Measurements from ENCODE around the gene CCP110.
A peak's percentile ranks its signal among the peaks of the same experiment; 100 is the strongest.

CCP110 gene

GRCh38 chr16:19555186-19555937 is 31.6 kb downstream of the CCP110 start, which contains the start of gene VPS35L:
Gene VPS35L, plus strand, starts transcription at chr16:19555703. Its CDS starts 27 bp downstream, at chr16:19555730.
- peak; percentile 99 for DNase-seq

- DNase-seq = peak; percentile 47 to 55 (median 50)
Measured at GRCh38 chr16:19555938-19556771, 32.4 kb downstream of the CCP110 start.

GRCh38 chr16:19559242-19559910 is 35.6 kb downstream of the CCP110 start:
- peak; percentile 80 to 84 (median 83) for DNase-seq

- DNase-seq = no peak
Measured at GRCh38 chr16:19560078-19560477, 36.3 kb downstream of the CCP110 start.

GRCh38 chr16:19563377-19563776 is 39.6 kb downstream of the CCP110 start:
- no peak for DNase-seq

GRCh38 chr16:19566362-19566761 is 42.6 kb downstream of the CCP110 start:
- DNase-seq = no peak

GRCh38 chr16:19567560-19567959 is 43.8 kb downstream of the CCP110 start:
- no peak for DNase-seq

- DNase-seq = no peak
Measured at GRCh38 chr16:19573997-19574396, 50.3 kb downstream of the CCP110 start.

GRCh38 chr16:19574615-19575014 is 50.9 kb downstream of the CCP110 start:
- no peak for DNase-seq

- DNase-seq = no peak
Measured at GRCh38 chr16:19578378-19578971, 54.7 kb downstream of the CCP110 start.

GRCh38 chr16:19582050-19582831 is 58.5 kb downstream of the CCP110 start:
- no peak for DNase-seq

- peak; percentile 44 to 53 (median 47) for DNase-seq
Measured at GRCh38 chr16:19583665-19584300, 60.0 kb downstream of the CCP110 start.

GRCh38 chr16:19588661-19589060 is 64.9 kb downstream of the CCP110 start:
- no peak for DNase-seq

- DNase-seq = no peak
Measured at GRCh38 chr16:19589106-19589505, 65.4 kb downstream of the CCP110 start.

GRCh38 chr16:19589771-19590302 is 66.1 kb downstream of the CCP110 start:
- DNase-seq = no peak

GRCh38 chr16:19595043-19595767 is 71.5 kb downstream of the CCP110 start:
- DNase-seq = no peak

- no peak for DNase-seq
Measured at GRCh38 chr16:19598805-19599510, 75.2 kb downstream of the CCP110 start.

- no peak for DNase-seq
Measured at GRCh38 chr16:19599968-19600716, 76.4 kb downstream of the CCP110 start.
